NCI-H1105 (cell line): ENCODE data around the gene SMOC2.
"Not testable (repeated sequence)": the region's sequence is repeated elsewhere in the genome, so short reads cannot be mapped to it uniquely, and the experiment has no call there.

Source experiments
- DNase-seq: peaks from one replicate; lab custom pipeline; 2025; lab: John Stamatoyannopoulos, UW

Gene SMOC2

DNA sequence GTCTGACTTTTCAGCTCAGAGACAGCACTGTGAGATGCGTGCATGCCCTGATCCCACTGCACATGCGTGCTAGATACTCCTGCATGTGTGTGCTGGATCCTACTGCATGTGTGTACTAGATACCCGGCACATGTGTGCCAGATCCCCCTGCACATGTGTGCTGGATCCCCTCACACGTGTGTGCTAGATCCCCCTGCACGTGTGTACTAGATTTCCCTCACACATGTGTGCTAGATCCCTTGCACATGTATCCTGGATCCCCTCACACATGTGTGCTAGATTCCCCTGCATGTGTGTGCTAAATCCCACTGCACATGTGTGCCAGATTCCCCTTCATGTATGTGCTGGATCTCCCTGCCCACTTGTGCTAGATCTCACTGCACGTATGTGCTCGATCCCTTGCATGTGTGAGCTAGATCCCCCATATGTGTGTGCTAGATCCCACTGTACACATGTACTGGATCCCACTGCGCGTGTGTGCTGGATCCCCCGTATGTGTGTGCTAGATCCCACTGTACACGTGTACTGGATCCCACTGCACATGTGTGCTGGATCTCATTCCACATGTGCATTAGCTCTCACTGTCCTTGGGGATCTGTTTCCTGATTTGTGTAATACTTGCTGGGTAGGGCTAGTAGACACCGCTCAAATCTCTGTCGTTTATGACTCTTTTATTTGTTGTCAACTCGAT, 214.6 kb downstream of the SMOC2 start:
- DNase-seq: no peak

DNA sequence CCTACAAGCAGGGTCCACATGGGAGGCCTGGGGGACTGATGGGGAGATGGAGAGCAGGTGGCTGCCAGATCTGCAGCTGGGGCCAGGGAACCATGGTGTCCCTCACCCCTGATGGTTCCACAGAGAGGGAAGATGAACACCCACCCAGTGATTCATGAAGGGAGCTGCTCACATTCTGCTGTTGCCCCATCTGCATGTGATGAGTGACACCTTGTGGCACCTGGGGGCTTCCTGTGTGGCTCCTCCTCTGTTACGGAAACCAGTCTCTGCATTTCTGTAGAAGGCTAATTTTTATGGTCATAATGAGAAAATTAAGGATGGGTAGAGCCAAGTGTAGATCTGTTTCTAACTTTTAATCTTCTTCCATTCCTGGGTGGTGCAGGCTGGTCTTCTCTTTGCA, 217.1 kb downstream of the SMOC2 start:
- no peak for DNase-seq

DNA sequence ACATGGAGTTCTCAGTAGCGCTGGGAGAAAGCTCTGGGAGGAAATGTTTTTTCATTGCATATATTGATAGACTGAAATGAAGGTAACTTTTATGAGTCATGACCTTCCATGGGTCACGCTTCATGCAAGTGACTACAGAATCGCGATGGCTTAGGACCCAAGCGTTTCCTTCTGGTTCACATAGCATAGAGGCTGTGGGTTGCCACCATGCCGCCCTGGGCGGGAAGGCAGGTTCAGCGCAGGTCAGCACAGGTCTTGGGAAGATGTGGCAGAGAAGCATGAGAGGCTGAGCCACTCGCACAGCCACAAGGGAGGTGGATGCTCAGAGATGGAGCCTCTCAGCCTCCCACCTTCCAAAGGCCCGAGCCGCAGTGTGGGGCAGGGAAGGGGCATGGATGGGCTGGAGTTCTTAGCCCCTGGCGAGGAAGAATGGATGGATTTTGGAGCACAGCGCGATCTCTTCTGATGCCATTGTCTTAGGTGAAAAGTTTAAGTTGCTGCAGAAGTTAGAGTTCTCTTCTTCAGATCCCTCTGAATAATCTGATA, 219.5 kb downstream of the SMOC2 start:
- no peak for DNase-seq

DNA sequence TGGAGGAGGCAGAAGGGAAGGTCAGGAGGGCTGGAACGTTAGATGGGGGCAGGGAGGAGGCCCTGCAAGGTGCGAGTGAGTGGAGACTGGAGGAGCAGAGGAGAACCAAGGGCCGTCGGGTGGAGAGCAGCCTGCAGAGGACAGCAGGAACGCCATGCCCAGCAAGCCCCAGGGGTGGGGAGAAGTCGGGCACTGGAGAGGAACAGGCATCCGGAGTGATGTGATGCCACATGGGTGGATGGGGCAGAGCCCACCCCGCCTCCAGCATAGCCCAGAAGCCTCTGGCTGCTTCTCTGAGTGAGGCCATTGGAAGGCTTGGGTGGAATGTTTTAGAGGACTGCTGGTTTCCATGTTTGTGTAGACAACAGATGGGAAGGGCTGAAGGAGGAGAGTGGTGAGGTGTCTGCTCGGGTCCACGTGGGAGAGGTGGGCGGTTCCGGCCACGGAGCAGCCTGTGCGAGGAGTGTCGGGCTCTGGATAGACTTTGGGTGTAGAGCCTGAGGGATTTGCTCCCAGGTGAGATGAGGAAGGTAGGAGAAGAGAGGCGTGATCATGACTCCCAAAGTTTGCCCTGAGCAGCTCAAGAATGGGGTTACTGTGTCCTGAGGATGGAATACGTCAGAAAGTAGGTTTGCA, 221.4 kb downstream of the SMOC2 start:
- DNase-seq: no peak

DNA sequence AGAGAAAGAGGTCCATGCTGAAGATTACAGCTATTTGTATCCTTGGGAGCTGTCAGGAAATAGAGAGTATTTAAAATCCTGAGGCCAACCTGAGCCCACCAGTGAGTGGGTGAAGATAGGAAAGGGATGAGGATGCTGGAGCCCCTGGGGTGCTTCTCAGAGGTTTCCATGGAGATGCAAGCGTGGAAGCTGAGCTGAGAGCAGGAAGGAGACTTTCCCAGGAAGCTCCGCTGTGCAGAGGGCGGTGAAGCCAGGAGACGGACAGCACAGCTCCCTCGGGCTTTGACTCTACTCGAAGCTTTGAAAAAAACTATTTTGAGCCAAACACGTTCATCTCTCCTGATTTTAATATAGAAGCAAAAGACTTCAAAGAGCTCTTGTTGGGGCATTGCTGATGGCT, 222.1 kb downstream of the SMOC2 start:
- DNase-seq: no peak

DNA sequence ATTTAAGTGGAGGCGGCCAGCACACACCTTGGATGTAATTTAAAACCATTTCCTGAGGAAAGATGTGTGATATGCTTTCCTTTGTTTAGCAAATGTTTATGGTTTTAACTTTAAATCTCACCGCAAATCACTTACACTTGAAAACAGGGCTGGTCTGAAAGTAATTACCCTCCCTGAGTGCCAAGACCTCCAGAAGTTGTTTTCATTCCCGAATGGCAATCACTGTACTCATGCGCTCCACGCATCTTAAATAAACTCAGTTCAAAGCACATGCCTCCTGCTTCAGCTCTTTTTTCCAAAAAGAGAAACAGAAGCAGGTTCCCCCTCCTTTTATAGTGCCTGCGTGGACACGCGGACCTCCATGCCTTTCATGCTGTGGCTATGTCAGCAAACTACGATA, 224.0 kb downstream of the SMOC2 start:
- DNase-seq: peak; percentile 65

DNA sequence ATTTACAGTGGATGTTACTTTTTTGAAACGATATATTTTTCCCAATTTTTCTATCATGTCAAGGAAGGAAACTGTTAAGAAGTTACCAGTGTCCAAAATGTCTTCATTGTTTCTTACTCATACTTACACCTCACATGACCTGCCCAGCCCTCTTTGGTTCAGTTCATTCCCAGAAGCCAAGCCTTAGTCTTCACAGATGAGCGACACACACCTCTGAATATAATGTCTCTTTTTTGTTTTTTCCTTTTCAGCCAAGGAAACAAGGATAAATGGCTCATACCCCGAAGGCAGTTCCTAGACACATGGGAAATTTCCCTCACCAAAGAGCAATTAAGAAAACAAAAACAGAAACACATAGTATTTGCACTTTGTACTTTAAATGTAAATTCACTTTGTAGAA, 225.2 kb downstream of the SMOC2 start:
- no peak for DNase-seq

DNA sequence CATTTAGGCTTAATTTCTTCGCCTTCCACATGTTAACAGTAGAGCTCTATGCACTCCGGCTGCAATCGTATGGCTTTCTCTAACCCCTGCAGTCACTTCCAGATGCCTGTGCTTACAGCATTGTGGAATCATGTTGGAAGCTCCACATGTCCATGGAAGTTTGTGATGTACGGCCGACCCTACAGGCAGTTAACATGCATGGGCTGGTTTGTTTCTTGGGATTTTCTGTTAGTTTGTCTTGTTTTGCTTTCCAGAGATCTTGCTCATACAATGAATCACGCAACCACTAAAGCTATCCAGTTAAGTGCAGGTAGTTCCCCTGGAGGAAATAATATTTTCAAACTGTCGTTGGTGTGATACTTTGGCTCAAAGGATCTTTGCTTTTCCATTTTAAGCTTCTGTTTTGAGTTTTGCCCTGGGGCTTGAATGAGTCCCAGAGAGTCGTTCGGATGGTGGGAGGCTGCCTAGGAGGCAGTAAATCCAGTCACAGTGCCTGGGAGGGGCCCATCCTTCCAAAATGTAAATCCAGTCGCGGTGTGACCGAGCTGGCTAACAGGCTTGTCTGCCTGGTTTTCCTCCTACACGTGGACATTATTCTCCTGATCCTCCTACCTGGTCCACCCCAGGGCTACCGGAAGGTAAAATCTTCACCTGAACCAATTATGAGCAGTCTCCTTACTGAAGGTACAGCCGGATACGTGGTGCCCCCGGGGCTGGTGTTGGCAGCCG, 225.9 kb downstream of the SMOC2 start:
- DNase-seq: no peak

DNA sequence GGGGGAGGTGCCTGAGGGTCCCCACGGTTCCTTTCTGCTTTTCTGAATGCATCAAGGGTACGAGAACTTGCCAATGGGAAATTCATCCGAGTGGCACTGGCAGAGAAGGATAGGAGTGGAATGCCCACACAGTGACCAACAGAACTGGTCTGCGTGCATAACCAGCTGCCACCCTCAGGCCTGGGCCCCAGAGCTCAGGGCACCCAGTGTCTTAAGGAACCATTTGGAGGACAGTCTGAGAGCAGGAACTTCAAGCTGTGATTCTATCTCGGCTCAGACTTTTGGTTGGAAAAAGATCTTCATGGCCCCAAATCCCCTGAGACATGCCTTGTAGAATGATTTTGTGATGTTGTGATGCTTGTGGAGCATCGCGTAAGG, 226.4 kb downstream of the SMOC2 start:
- DNase-seq: no peak

DNA sequence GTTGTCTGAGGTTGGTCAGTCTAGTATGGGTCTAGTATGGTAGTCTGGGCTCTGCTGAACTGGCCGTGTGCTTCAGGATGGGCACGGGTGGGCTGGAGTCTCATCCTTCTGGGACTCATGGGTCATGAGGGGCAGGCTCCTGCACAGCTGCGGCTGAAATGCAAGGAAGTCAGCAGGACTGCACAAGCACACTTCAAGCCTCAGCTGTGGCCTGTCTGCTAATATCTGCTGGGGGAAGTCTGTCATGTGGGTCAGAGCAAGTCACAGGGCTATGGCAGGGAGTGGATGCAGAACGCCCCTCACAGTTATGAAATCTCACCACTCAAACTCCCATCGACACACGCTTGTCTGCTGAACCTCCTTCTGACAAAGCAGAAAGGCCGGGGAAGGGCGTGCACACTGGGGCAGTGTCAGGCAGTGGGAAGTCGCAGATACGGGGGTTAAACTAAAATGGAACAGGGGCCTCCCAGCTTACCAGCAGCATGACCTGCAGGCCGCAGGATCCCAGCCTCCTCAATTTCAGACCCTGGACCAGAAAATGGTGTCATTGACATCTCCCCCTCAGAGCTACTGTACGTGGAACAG, 229.5 kb downstream of the SMOC2 start:
- DNase-seq: no peak

DNA sequence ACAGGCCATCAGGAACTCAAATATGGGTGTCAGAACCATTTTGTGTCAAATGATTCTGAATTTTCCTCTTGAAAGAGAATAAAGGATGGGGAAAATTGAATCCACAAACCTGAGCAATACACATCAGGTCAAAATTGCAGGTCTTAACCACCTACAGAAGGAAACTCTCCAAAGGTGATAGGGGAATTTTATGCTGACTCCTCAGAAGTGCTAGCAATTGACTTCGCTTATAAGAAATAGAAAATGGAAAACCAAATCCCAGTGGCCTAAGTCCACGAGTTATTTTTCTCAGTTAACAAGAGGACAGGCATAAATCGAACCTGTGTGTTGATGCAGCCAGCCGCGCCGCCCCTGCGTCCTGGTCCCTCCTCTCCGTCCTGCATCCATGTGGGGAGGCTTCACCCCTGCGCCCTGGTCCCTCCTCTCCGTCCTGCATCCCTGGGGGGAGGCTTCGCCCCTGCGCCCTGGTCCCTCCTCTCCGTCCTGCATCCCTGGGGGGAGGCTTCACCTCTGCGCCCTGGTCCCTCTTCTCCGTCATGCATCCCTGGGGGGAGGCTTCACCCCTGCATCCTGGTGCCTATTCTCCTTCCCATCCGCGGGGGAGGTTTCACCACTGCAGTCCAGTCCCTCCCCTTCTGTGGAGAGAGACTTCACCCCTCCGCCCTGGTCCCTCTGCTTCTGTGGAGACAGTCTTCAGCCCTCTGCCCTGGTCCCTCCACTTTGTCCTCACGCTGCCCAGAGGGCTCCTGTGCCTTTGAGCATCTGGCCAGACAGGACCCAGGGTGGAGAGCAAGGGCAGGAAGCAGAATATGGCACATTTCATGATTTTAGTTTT, 230.3 kb downstream of the SMOC2 start:
- no peak for DNase-seq

DNA sequence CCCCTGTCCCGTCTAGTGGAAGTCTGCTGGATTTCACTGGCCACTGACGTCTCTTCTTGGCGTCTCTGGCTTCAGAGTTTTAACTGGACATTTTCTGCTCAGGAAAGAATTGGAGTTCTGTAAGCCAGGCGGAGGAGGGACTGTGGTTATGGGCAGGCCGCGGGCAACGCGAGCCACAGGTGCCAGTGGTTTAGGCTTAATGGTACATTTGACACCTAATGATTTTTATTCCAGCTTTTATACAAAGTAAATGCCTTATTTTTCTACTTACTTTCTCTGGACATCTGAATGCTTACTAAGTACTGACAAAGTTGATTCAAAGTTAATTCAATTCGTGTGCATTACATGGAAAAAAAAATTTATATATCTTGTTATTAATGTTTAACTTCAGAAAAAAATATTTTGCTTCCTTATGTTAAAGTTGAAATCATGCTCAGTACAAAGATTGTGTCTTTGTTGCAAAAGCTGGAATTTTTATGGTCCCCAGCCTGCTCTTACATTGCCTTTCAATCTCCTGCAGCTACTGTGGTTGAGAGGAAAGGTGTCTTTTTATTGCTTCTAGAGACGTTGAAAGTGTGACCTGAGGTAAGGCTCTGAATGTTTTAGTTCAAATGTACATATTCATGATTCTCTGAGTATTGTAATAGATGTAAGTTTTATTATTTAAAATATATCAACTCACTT, 231.0 kb downstream of the SMOC2 start:
- no peak for DNase-seq

DNA sequence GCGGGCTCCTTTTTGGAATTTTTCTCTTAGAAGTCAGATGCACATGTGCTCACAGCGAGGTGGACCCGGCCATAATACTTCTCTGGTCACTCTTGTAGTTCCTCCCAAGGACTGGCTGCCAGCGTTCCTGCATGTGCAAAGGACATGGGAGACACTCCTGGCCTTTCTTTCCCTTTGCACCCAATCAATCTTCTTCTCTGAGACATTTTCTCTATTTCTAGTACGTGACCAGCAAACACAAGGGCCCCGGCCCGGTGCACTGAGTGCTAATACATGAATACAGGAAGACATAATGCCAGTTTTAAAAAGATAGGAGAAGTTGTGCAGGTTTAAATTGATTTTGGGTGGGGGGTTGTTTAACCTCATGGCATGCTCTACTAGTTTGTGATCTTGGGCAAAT, 233.6 kb downstream of the SMOC2 start:
- DNase-seq: no peak

DNA sequence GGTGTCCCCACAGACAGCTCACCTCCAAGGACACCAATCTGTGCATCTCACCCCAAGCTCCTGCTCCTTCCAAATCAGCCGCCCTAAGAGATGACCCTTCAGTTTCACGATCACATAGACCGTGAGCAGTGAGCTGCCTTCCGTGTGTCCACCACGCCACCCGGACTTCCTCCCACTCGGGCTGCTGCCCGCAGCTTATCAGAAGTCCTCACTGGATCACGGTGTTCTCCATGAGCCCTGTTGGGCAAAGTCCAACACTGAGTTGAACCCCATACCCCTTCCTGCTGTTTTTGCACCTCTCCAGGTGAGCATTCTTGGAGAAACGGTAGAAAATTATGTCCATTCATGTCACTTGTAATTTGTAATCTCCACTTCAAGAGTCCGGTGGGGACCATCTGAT, 234.4 kb downstream of the SMOC2 start:
- DNase-seq: no peak

DNA sequence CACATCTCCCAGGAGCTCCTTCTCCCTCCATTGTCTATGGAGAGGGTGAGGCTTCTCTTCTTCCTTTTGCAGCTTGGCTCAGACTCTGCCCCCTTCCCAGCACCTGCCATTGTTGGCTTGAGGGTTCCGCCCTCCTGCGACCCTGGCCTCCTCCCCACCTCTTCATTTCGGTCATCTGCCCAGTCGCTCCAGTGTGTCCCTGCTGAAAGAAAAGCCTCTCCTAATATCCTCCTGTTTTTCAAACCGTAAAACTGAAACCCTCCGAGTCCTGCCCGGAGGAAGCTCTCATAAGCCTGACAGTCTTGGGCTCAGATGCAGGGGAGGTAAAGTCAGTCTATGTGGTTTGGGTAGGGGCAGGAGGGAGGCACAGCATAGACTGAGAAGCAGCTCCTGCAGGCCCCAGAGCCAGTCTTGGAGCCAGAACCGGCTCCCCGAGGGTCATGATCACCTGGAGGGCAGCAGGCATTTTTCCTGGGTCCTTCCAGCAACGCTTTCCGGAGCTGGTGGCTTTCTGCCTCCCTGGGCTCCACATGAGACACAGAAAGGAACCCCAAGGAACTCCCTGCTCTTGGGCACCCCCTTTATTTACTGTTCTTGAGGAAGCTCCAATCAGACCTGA, 235.1 kb downstream of the SMOC2 start:
- no peak for DNase-seq

DNA sequence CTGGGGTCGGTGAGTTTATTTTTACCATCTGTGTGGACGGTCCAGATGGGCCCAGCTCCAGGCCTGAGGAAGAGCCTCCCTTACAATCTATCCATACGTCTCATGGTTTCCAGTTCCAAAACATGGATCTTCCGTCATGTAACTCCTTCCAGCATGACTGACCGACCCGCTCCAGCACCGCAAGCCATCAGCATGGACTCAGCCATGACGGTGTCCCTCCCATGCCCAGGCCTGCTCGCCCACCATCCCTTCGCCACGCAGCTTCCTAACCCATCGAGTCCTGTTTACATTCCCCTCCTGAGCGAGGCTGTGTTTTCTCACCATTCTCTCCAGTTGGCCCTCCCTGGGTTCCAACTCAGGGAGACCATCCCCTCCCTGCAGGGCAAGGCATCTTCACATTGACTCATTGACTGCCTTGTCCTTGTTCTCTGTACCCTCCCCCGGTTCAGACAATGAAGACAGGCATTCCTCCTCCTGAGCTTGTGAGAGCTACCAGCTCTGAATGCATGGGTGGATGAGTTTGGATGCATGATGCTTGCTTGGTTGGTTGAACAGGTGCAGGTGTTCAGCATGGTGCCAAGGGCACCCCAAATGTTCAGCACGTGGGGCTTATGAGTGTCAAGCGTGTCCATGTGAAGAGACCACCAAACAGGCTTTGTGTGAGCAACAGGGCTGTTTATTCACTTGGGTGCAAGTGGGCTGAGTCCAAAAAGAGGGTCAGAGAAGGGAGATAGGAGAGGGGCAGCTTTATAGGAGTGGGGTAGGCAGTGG, 235.8 kb downstream of the SMOC2 start:
- DNase-seq: no peak

DNA sequence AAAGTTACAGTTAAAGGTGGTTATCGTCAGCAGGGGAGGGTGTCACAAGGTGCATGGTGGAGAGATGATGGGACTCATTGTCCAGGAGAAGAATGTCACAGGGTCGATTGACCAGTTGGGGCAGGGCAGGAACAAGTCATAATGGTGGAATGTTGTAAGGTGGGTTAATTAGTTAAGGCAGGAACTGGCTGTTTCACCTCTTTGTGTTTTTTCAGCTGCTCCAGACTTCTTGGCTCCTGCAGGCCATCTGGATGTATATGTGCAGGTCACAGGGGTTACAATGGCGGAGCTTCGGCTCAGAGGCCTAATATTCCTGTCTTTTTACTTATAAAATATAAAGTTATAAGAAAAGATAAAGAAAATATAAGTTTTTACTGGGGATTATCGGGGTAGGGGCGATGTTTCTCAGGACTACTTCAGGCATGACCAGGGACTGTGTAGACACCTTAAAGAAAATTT, 236.4 kb downstream of the SMOC2 start:
- not testable (repeated sequence) for DNase-seq

DNA sequence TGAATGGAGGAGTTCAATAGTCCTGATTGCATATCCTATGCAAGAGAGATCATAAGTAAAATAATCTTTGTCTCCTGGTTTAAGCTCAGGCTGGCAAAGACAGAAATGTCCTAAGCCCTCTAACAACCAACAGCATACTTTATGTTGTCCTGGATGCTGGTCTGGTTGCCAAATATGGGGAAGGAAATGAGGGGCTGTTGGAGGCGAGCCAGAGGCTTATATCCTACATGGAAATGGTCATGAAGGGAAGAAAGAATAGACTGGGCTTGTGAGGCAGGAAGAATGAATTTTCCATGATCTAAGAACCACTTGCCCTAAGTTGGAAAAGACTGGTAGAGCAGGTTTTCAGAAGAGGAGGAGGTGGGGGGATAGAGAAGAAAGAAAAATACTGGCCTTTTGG, 237.1 kb downstream of the SMOC2 start:
- DNase-seq: no peak

DNA sequence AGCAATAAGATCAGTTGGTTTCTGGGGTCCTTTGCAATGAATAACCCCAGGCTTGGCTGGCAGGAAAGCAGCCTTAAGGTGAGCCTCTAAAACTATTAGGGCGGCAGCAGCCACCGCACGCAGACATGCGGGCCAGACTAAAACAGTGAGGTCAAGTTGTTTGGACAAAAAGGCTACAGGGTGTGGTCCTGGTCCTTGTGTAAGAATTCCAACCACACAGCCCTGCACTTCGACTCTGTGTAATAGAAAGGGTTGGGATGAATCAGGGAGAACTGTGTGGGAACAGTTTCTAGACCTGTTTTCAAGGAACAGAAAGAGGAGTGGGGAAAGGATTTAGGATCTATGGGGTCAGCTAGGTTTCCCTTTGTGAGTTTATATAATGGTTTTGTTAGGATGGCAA, 237.6 kb downstream of the SMOC2 start:
- DNase-seq: no peak

DNA sequence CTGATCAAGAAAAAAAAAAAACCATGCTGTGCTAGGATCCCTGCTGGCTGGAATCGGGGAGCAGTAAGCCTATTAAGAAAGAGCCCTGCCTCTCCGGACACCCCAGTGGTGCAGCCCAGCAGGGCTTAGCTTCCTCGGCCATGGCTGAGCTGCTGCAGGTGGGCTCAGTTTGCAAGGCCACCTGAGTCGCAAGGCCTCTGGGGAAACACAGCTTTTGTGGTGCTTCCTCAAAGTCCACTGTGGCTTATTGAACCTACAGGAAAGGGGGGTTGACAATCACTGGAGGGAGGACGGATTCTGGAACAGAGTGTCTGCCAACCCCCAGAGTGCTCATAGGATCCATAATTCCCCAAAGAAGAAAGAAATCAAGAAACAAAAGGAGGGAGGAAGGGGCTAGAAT, 240.8 kb downstream of the SMOC2 start:
- DNase-seq: no peak
